Measurements from ENCODE around the gene USP3. TPM values are rescaled to one million over a fixed set of nuclear protein-coding genes. Genes with fewer than 3 reads are reported as not detected.

Gene USP3
- total and polyA plus RNA-seq, 10 of the 15 experiments (the other 5 are each of a cell fraction or from before 2014, with no cell fraction given): 23.8 to 64.5 (median 50.3) TPM

DNA sequence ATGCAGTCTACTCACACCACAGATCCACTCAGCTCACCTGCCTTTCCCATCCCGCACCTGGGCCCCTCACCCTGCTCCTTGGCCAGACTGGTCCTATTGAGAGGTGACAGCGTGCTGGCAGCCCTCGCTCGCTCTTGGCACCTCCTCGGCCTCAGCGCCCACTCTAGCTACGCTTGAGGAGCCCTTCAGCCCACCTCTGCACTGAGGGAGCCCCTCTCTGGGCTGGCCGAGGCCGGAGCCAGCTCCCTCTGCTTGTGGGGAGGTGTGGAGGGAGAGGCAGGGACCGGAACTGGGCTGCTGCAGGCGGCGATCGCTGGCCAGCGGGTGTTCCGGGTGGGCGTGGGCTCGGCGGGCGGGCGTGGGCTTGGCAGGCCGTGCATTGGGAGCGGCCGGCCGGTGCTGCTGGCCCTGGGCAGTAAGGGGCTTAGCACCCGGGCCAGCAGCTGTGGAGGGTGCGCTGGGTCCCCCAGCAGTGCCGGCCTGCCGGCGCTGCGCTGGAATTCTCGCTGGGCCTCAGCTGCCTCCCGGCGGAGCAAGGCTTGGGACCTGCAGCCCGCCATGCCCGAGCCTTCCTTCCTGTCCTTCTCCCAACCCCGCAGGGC lies 45.5 kb upstream of the USP3 start:
- H3K9me3 ChIP-seq (replicated peaks; ENCODE audit: control insufficient read depth, insufficient read depth, low read length): no peaks in the 10 kb centered on the region; the same call in 2 of the 3 replicates
- no peaks in the 10 kb centered on the region for H4K20me1 ChIP-seq (ENCODE audit: control insufficient read depth, insufficient read depth)
- H3K4me1 ChIP-seq (ENCODE audit: control insufficient read depth, insufficient read depth, low read length): no peaks in the 10 kb centered on the region
- H3K27me3 ChIP-seq (replicated peaks in 1 of 2; ENCODE audit: control insufficient read depth in 2 of 2, insufficient read depth in 2 of 2, low read length in 1 of 2): no peaks in the 10 kb centered on the region
- CTCF ChIA-PET: no interaction called here
- DNase-seq (ENCODE audit: low read depth, low spot score) (no peak), FAIRE-seq (no peak), ATAC-seq (no peak)
- POLR2A ChIA-PET: no interaction called here
- H3K27ac ChIP-seq (ENCODE audit: control insufficient read depth, insufficient read depth): no peak overlapping the region
- no peak overlapping the region for H3K4me3 ChIP-seq
- no peak overlapping the region for H3K9ac ChIP-seq (ENCODE audit: control insufficient read depth, insufficient read depth, low read length)
- no TSS peak for BruUV-seq (replicated peaks)
- SMC1A ChIA-PET (ENCODE audit: uncharacterized antibody, unreplicated experiment): interaction anchor here (1.0 to 1.3 kb wide), 2 partner anchors 168 to 171 kb away, joined by 3 to 6 read pairs; no protein-coding TSS in a partner anchor
- intact Hi-C loops (cut with micrococcal nuclease; ENCODE audit: unreplicated experiment): no loop called here
- WGBS (ENCODE audit: insufficient coverage, insufficient replicate concordance, low lambda C conversion rate, missing lambda C conversion rate): 77% methylated on average over 34 of the region's 36 CpGs
- H2AFZ ChIP-seq (ENCODE audit: control insufficient read depth, low read depth, low read length): no peak overlapping the region
- RAD21 ChIA-PET (ENCODE audit: unreplicated experiment): interaction anchor here (1.2 to 1.7 kb wide), 2 partner anchors 136 to 609 kb away, joined by 3 to 4 read pairs; no protein-coding TSS in a partner anchor
- H3K36me3 ChIP-seq (ENCODE audit: control insufficient read depth in 2 of 2, insufficient read depth in 2 of 2, low read length in 1 of 2): no peaks in the 10 kb centered on the region
- H3K4me2 ChIP-seq (ENCODE audit: control insufficient read depth, insufficient read depth): no peak overlapping the region
- no peaks in the 10 kb centered on the region for H3K79me2 ChIP-seq (ENCODE audit: control insufficient read depth, insufficient read depth, low read length)
- TF ChIP-seq, protein P1, sequence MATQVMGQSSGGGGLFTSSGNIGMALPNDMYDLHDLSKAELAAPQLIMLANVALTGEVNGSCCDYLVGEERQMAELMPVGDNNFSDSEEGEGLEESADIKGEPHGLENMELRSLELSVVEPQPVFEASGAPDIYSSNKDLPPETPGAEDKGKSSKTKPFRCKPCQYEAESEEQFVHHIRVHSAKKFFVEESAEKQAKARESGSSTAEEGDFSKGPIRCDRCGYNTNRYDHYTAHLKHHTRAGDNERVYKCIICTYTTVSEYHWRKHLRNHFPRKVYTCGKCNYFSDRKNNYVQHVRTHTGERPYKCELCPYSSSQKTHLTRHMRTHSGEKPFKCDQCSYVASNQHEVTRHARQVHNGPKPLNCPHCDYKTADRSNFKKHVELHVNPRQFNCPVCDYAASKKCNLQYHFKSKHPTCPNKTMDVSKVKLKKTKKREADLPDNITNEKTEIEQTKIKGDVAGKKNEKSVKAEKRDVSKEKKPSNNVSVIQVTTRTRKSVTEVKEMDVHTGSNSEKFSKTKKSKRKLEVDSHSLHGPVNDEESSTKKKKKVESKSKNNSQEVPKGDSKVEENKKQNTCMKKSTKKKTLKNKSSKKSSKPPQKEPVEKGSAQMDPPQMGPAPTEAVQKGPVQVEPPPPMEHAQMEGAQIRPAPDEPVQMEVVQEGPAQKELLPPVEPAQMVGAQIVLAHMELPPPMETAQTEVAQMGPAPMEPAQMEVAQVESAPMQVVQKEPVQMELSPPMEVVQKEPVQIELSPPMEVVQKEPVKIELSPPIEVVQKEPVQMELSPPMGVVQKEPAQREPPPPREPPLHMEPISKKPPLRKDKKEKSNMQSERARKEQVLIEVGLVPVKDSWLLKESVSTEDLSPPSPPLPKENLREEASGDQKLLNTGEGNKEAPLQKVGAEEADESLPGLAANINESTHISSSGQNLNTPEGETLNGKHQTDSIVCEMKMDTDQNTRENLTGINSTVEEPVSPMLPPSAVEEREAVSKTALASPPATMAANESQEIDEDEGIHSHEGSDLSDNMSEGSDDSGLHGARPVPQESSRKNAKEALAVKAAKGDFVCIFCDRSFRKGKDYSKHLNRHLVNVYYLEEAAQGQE (IDR thresholded peaks at IDR 0.05; ENCODE audit: low read depth, low read length): no peak
- TF ChIP-seq EZH2 (IDR thresholded peaks at IDR 0.05; ENCODE audit: borderline replicate concordance, control insufficient read depth, low read depth, low read length) (no peak), BRCA1 (IDR thresholded peaks at IDR 0.05; ENCODE audit: low read depth, low read length) (no peak), BHLHE40 (IDR thresholded peaks at IDR 0.05; ENCODE audit: borderline replicate concordance in 1 of 2, low read depth in 2 of 2, low read length in 1 of 2) (no peak), SPI1 (IDR thresholded peaks at IDR 0.05; ENCODE audit: borderline replicate concordance, insufficient read depth, low read depth, low read length) (no peak), SMAD1 (IDR thresholded peaks at IDR 0.05; ENCODE audit: low read depth, partially characterized antibody) (no peak), POLR2AphosphoS5 (IDR thresholded peaks at IDR 0.05; ENCODE audit: low read length) (no peak)
- in situ Hi-C loops (cut with MboI): no loop called here
